ENCODE data around the gene HES1.

DNA sequence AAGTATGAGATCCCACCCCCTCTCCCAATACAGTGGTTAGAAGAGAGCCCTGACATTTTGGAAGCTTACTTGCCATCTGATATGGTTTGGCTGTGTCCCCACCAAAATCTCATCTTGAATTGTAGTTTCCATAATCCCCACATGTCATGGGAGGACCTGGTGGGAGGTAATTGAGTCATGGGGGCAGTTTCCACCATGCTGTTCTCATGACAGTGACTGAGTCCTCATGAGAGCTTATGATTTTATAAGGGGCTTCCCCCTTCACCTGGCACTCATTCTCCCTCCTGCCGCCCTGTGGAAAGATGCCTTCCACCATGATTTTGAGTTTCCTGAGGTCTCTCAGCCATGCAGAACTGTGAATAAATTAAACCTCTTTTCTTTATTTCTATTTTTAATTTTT lies 28.8 kb upstream of the HES1 start:
- TF ChIP-seq CTCF (IDR thresholded peaks at IDR 0.05) (no peak), POLR2A (IDR thresholded peaks at IDR 0.05) (no peak), EP300 (IDR thresholded peaks at IDR 0.05) (no peak)
